ENCODE measurements around the gene BMAL1.

The BMAL1 gene

GRCh38 chr11:13343931-13344717 lies 66.5 kb downstream of the BMAL1 start:
- peak; percentile 50 for DNase-seq (ENCODE audit: low spot score)

GRCh38 chr11:13344818-13345217 lies 67.2 kb downstream of the BMAL1 start:
- DNase-seq (ENCODE audit: low spot score) = no peak

GRCh38 chr11:13346470-13346869 lies 68.9 kb downstream of the BMAL1 start:
- no peak for DNase-seq (ENCODE audit: low spot score)

GRCh38 chr11:13347901-13348300 lies 70.3 kb downstream of the BMAL1 start:
- DNase-seq (ENCODE audit: low spot score) = no peak

- no peak for DNase-seq (ENCODE audit: low spot score)
Observed at GRCh38 chr11:13348305-13348704, 70.7 kb downstream of the BMAL1 start.

GRCh38 chr11:13349046-13349445 lies 71.5 kb downstream of the BMAL1 start:
- no peak for DNase-seq (ENCODE audit: low spot score)

- no peak for DNase-seq (ENCODE audit: low spot score)
Observed at GRCh38 chr11:13349581-13349980, 72.0 kb downstream of the BMAL1 start.

- DNase-seq (ENCODE audit: low spot score) = no peak
Observed at GRCh38 chr11:13352711-13353110, 75.1 kb downstream of the BMAL1 start.

GRCh38 chr11:13354335-13354734 lies 76.7 kb downstream of the BMAL1 start:
- no peak for DNase-seq (ENCODE audit: low spot score)

GRCh38 chr11:13355191-13355590 lies 77.6 kb downstream of the BMAL1 start:
- no peak for DNase-seq (ENCODE audit: low spot score)

GRCh38 chr11:13357232-13357631 lies 79.6 kb downstream of the BMAL1 start:
- no peak for DNase-seq (ENCODE audit: low spot score)

- no peak for DNase-seq (ENCODE audit: low spot score)
Observed at GRCh38 chr11:13358596-13359270, 81.1 kb downstream of the BMAL1 start.

GRCh38 chr11:13362596-13363109 lies 85.1 kb downstream of the BMAL1 start:
- peak; percentile 67 for DNase-seq (ENCODE audit: low spot score)

- DNase-seq (ENCODE audit: low spot score) = no peak
Observed at GRCh38 chr11:13364388-13364787, 86.8 kb downstream of the BMAL1 start.

- DNase-seq (ENCODE audit: low spot score) = no peak
Observed at GRCh38 chr11:13366266-13367026, 88.9 kb downstream of the BMAL1 start.

- no peak for DNase-seq (ENCODE audit: low spot score)
Observed at GRCh38 chr11:13367115-13367514, 89.5 kb downstream of the BMAL1 start.

- DNase-seq (ENCODE audit: low spot score) = no peak
Observed at GRCh38 chr11:13368041-13368446, 90.5 kb downstream of the BMAL1 start.

GRCh38 chr11:13373216-13373615 lies 95.6 kb downstream of the BMAL1 start:
- no peak for DNase-seq (ENCODE audit: low spot score)

GRCh38 chr11:13375798-13376197 lies 98.2 kb downstream of the BMAL1 start:
- no peak for DNase-seq (ENCODE audit: low spot score)

GRCh38 chr11:13376402-13376801 lies 98.8 kb downstream of the BMAL1 start:
- no peak for DNase-seq (ENCODE audit: low spot score)

GRCh38 chr11:13376838-13377237 lies 99.2 kb downstream of the BMAL1 start:
- DNase-seq (ENCODE audit: low spot score) = no peak

GRCh38 chr11:13378316-13378715 lies 100.7 kb downstream of the BMAL1 start:
- no peak for DNase-seq (ENCODE audit: low spot score)

GRCh38 chr11:13380731-13381130 lies 103.1 kb downstream of the BMAL1 start:
- no peak for DNase-seq (ENCODE audit: low spot score)
